Measurements from ENCODE around the gene MTHFD1L.

The MTHFD1L gene

DNA sequence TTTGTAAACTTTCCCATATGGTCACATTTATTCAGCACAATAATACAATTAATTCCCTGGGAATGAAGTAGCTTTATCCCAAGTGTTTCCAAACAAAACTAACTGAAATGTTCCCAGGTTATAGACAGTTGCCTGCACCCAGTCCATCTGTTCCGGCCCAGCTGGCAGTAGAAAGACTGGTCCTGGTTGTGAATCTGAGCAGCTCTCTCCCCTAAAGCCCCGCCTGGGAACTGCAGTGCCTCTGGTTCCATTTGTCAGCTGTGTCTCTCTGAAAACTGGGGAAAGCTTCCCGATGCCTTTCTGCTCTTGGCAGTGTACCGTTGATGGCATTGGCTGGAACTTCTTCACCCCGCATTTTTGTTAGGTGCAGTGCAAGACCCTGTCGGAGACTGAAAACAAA, 8.7 kb downstream of the MTHFD1L start:
- H3K27ac ChIP-seq = no peak overlapping the region
- no peak overlapping the region for H2AFZ ChIP-seq (ENCODE audit: low read depth)
- H3K4me3 ChIP-seq (IDR thresholded peaks at IDR 0.05; ENCODE audit: insufficient read depth, low read depth, low read length) = no peak overlapping the region
- H3K79me2 ChIP-seq (ENCODE audit: insufficient read depth, low read depth) = peaks cover 74% of the 10 kb centered on the region
- H3K4me1 ChIP-seq (ENCODE audit: low read depth, poor library complexity, severe bottlenecking) = peaks cover 6% of the 10 kb centered on the region
- H4K20me1 ChIP-seq (ENCODE audit: insufficient read depth) = no peaks in the 10 kb centered on the region
- H3K27me3 ChIP-seq (ENCODE audit: insufficient read depth, low read depth) = no peaks in the 10 kb centered on the region
- TF ChIP-seq, protein P1, sequence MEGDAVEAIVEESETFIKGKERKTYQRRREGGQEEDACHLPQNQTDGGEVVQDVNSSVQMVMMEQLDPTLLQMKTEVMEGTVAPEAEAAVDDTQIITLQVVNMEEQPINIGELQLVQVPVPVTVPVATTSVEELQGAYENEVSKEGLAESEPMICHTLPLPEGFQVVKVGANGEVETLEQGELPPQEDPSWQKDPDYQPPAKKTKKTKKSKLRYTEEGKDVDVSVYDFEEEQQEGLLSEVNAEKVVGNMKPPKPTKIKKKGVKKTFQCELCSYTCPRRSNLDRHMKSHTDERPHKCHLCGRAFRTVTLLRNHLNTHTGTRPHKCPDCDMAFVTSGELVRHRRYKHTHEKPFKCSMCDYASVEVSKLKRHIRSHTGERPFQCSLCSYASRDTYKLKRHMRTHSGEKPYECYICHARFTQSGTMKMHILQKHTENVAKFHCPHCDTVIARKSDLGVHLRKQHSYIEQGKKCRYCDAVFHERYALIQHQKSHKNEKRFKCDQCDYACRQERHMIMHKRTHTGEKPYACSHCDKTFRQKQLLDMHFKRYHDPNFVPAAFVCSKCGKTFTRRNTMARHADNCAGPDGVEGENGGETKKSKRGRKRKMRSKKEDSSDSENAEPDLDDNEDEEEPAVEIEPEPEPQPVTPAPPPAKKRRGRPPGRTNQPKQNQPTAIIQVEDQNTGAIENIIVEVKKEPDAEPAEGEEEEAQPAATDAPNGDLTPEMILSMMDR (conservative IDR thresholded peaks at IDR 0.05; ENCODE audit: low read depth, low read length) = no peak
- H3K36me3 ChIP-seq (ENCODE audit: insufficient read depth) = no peaks in the 10 kb centered on the region
- H3K9ac ChIP-seq = no peak overlapping the region
- H3K4me2 ChIP-seq = no peak overlapping the region

DNA sequence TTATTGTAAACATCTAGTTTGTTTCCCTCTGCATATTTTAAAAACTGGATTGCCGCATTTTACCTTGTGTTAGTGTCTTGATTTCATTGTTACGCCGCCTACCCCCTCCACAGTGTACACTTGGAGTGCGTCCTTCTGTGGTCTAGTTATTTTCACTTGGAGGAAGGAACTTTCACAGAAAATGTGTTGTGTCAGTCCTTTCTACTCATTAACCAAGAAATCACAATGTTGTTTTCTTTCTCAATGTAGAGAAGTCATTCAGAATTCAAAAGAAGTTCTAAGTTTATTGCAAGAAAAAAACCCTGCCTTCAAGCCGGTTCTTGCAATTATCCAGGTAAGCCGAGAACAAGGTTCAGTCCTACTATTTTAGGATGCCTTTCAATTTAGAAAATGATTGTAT, 10.3 kb downstream of the MTHFD1L start:
- TF ChIP-seq, protein P1 (conservative IDR thresholded peaks at IDR 0.05; ENCODE audit: low read depth, low read length) = no peak
- no peak overlapping the region for H3K4me2 ChIP-seq
- H3K9ac ChIP-seq = no peak overlapping the region
- peaks cover 6% of the 10 kb centered on the region for H3K4me1 ChIP-seq (ENCODE audit: low read depth, poor library complexity, severe bottlenecking)
- no peaks in the 10 kb centered on the region for H3K27me3 ChIP-seq (ENCODE audit: insufficient read depth, low read depth)
- H3K27ac ChIP-seq = no peak overlapping the region
- H3K79me2 ChIP-seq (ENCODE audit: insufficient read depth, low read depth) = peaks cover 69% of the 10 kb centered on the region
- no peaks in the 10 kb centered on the region for H3K36me3 ChIP-seq (ENCODE audit: insufficient read depth)
- H4K20me1 ChIP-seq (ENCODE audit: insufficient read depth) = no peaks in the 10 kb centered on the region
- no peak overlapping the region for H3K4me3 ChIP-seq (IDR thresholded peaks at IDR 0.05; ENCODE audit: insufficient read depth, low read depth, low read length)
- H2AFZ ChIP-seq (ENCODE audit: low read depth) = no peak overlapping the region

DNA sequence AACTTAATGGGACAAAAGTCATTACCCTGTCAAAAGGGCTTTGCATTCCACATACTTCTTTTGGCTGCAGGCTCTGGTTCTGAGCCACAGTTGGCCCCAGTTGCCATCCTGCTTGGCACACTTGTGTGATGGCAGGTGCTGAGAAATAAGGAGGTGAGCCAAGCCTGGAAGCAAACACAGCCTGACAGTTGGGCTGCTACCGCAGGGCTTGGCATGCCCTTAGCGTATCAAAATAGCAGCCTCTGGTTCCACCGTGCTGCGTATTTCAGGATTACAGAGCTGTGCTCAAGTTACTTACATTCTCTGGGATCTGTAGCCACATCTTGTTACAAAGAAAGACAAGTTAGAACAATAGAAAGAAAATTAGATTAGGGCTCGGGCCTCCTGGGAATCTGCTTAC, 11.1 kb downstream of the MTHFD1L start:
- H3K36me3 ChIP-seq (ENCODE audit: insufficient read depth) = no peaks in the 10 kb centered on the region
- no peaks in the 10 kb centered on the region for H3K27me3 ChIP-seq (ENCODE audit: insufficient read depth, low read depth)
- H3K27ac ChIP-seq = no peak overlapping the region
- peaks cover 6% of the 10 kb centered on the region for H3K4me1 ChIP-seq (ENCODE audit: low read depth, poor library complexity, severe bottlenecking)
- no peaks in the 10 kb centered on the region for H4K20me1 ChIP-seq (ENCODE audit: insufficient read depth)
- H3K4me2 ChIP-seq = no peak overlapping the region
- H2AFZ ChIP-seq (ENCODE audit: low read depth) = no peak overlapping the region
- H3K79me2 ChIP-seq (ENCODE audit: insufficient read depth, low read depth) = peaks cover 64% of the 10 kb centered on the region
- no peak overlapping the region for H3K9ac ChIP-seq
- TF ChIP-seq, protein P1 (conservative IDR thresholded peaks at IDR 0.05; ENCODE audit: low read depth, low read length) = no peak
- H3K4me3 ChIP-seq (IDR thresholded peaks at IDR 0.05; ENCODE audit: insufficient read depth, low read depth, low read length) = no peak overlapping the region

DNA sequence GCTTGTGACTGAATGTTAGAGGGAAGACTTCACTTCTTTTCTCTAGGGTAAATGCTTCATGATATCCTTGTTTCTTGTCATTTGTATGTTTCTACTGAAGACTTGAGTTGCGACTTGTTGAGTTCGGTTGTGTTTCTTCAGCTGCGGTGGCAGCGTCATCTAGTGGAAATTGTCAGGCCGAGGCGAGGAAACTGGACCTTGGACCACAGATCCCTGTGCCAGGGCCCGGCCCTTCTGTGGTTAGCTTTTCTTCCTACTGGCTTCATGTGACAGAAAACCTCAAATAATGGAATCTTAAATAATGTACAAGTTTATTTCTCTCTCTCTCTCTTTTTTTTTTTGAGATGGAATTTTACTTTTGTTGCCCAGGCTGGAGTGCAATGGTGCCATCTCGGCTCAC, 12.4 kb downstream of the MTHFD1L start:
- no peaks in the 10 kb centered on the region; the same call in 1 of the 2 replicates for H3K36me3 ChIP-seq (ENCODE audit: insufficient read depth)

More for the DNA sequence above, 12.4 kb downstream of the MTHFD1L start:
- Histone ChIP-seq H3K27me3 (ENCODE audit: insufficient read depth, low read depth) (no peaks in the 10 kb centered on the region), H4K20me1 (ENCODE audit: insufficient read depth) (no peaks in the 10 kb centered on the region), H3K4me3 (IDR thresholded peaks at IDR 0.05; ENCODE audit: insufficient read depth, low read depth, low read length) (no peak overlapping the region), H3K79me2 (ENCODE audit: insufficient read depth, low read depth) (peaks cover 58% of the 10 kb centered on the region), H3K9ac (no peak overlapping the region), H3K27ac (no peak overlapping the region), H2AFZ (ENCODE audit: low read depth) (no peak overlapping the region), H3K4me1 (ENCODE audit: low read depth, poor library complexity, severe bottlenecking) (peaks cover 6% of the 10 kb centered on the region), H3K4me2 (no peak overlapping the region)
- TF ChIP-seq, protein P1 (conservative IDR thresholded peaks at IDR 0.05; ENCODE audit: low read depth, low read length) = no peak

Measured in KMS-11 (cell line).